Measurements from ENCODE around the gene ADIPOR1. TPM values are rescaled to one million over a fixed set of nuclear protein-coding genes. Genes with fewer than 3 reads are reported as not detected.

Gene ADIPOR1
- total RNA-seq, result 72.9 TPM

GRCh38 chr1:202957733-202958543 lies at the start of gene ADIPOR1:
ADIPOR1 (minus strand) TSS chr1:202958312; CDS start chr1:202951070, 7,242 bp downstream.

DNA sequence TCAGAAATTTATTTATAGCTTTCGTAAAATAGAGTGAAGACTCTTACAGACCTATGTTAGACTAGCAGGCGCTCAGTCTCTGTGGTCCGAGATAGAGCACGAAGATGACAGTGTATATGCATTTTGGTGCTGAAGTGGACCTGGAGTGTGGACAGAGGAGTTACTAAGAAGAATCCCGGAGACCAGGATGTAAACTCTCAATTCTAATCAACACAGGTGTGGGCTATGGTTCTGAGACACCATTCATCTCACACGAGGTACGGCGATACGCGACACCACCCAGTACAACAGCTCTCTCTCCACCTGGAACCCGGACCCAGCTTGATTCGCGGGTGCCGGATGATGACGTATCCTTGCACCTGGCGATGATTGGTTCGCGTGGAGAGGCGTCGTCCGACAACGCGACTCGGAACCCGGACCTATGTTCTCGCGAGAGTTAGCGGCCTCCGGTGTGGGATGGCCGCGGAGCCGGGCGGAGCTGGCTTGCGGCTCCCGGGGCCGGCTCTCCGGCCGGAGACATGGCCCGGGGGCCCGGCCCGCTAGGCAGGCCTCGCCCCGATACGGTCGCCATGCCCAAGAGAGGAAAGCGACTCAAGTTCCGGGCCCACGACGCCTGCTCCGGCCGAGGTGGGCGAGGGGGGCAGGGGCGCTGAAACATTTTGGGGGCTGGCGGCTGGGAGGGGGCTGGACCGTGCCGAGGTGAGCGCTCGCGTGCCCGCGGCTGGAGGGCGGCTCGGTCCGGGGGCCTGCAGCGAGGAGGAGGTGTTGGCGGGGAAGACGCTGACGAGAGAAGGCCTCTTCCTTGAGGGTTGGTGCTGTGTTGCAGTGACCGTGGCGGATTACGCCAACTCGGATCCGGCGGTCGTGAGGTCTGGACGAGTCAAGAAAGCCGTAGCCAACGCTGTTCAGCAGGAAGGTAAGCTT lies 49.1 kb upstream of the ADIPOR1 start, which contains the start of gene TMEM183A:
TMEM183A (plus strand) TSS at position 427 of the 924 bp plus-strand sequence; CDS start at position 519, 92 bp downstream.

DNA sequence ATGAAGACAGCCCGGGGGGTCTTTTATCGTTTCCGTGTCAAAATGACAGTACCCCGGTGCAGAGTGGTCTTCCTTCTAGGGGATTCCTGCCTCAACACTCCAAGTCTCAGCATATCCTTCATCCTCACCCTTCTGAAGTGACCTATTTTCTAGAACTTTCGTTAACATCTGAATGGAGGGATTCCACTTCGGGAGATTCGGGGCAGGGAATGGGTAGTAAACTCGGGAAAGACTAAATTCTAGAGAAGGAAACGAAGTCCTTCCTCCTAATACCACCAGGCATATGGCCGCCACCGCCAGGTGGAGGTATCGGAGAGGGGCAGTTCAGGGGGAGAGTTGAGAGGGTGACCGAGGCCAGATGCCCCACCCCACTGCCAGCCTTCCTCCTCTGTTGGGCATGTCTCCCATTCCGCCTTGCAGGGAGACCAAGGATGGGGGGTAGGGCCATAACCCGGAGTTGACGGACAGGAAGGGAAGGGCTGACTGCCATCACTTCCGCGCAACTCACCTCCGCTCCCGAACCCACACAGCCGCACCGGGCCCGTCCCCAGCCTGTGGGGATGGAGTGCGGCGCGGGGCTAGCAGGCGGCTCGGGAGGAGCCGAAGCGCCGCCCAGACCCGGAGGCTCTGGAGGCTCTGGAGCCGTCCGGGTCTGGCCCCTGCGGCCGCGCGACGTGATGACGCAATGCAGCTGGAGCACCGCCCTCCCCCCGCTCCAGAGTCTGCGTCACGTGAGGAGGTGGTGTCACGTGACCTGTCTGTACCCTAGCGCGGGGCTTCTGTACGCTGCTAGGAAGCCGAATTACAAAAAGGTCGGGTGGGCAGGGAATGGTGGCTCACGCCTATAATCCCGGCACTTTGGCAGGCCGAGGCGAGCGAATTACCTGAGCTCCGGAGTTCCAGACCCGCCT lies 31.3 kb downstream of the ADIPOR1 start, which contains the start of gene KLHL12:
KLHL12 (minus strand) TSS at position 654 of the 911 bp plus-strand sequence. CDS start 2,072 bp downstream, outside the sequence.

Other genes with a start within 250 kb of the ADIPOR1 start
- 3.6 TPM for gene SYT2, start 247.9 kb downstream of the ADIPOR1 start, total RNA-seq
- 369 TPM for gene KDM5B, start 149.9 kb downstream of the ADIPOR1 start, total RNA-seq
- gene PCAT6, start 147.4 kb downstream of the ADIPOR1 start, total RNA-seq, result not detected
- gene RABIF, start 69.2 kb downstream of the ADIPOR1 start, total RNA-seq, result 5.1 TPM
- 30.7 TPM for gene KLHL12, start 31.1 kb downstream of the ADIPOR1 start, total RNA-seq
- 35.7 TPM for gene CYB5R1, start 8.9 kb upstream of the ADIPOR1 start, total RNA-seq
- 76.5 TPM for gene TMEM183A, start 49.1 kb upstream of the ADIPOR1 start, total RNA-seq
- 15.8 TPM for gene PPFIA4, start 68.2 kb upstream of the ADIPOR1 start, total RNA-seq
- 19.8 TPM for gene MYOG, start 127.7 kb upstream of the ADIPOR1 start, total RNA-seq
- 1.9 TPM for gene ADORA1, start 169.4 kb upstream of the ADIPOR1 start, total RNA-seq
- 4.5 TPM for gene MYBPH, start 217.5 kb upstream of the ADIPOR1 start, total RNA-seq
- 6.3 TPM for gene CHI3L1, start 228.4 kb upstream of the ADIPOR1 start, total RNA-seq